Left lobe of liver (tissue), 2 donors: ENCODE data around the gene PEPD. TPM values are rescaled to one million over a fixed set of nuclear protein-coding genes. Genes with fewer than 3 reads are reported as not detected.
A peak's percentile ranks its signal among the peaks of the same experiment; 100 is the strongest.

Source experiments
- ATAC-seq: fragments of 200-7000 bp; cut with Tn5 transposase; one replicate; pipeline ENCODE4 v1.9.1; 2020; ENCODE audit warnings: mild to moderate bottlenecking, moderate library complexity
- DNase-seq: peaks from one replicate; pipeline ENCODE4 v3.0.0-alpha.2; 2020; ENCODE audit warnings: low spot score
- total RNA-seq: library from RNA; stranded (reverse); gene quantifications from one replicate; pipeline ENCODE4 v1.2.1, GENCODE V29; 2021
- donor health status: DM: no; HTN: no; CAD: no; lungs with moderate emphysema.
- donor health status: DM: no; HTN: yes; CAD: no.

Gene PEPD
- total RNA-seq, 1 donor from 2014 or later: 201 TPM

- DNase-seq (peak; percentile 33), ATAC-seq (no peak)
Measured at GRCh38 chr19:33429891-33430673, 91.5 kb downstream of the PEPD start.

- DNase-seq: peak; percentile 37
- no peak for ATAC-seq
Measured at GRCh38 chr19:33428627-33429125, 92.9 kb downstream of the PEPD start.

GRCh38 chr19:33427801-33428626, 93.6 kb downstream of the PEPD start:
- ATAC-seq: no peak

GRCh38 chr19:33426621-33427361, 94.8 kb downstream of the PEPD start:
- no peak for DNase-seq
- no peak for ATAC-seq

More at GRCh38 chr19:33427801-33428626, 93.6 kb downstream of the PEPD start:
- DNase-seq: peak; percentile 40

GRCh38 chr19:33424181-33424580, 97.4 kb downstream of the PEPD start:
- DNase-seq (no peak), ATAC-seq (peak; percentile 12)

- DNase-seq: no peak
- no peak for ATAC-seq
Measured at GRCh38 chr19:33422369-33423180, 99.0 kb downstream of the PEPD start.

GRCh38 chr19:33421368-33421767, 100.2 kb downstream of the PEPD start:
- no peak for DNase-seq

GRCh38 chr19:33420821-33421220, 100.8 kb downstream of the PEPD start:
- DNase-seq: no peak
- no peak for ATAC-seq

More at GRCh38 chr19:33421368-33421767, 100.2 kb downstream of the PEPD start:
- no peak for ATAC-seq

GRCh38 chr19:33419788-33420130, 101.8 kb downstream of the PEPD start:
- ATAC-seq: no peak
- DNase-seq: no peak

GRCh38 chr19:33418871-33419787, 102.5 kb downstream of the PEPD start:
- no peak for ATAC-seq
- no peak for DNase-seq

GRCh38 chr19:33418461-33418860, 103.1 kb downstream of the PEPD start:
- ATAC-seq: no peak
- no peak for DNase-seq

- no peak for ATAC-seq
- no peak for DNase-seq
Measured at GRCh38 chr19:33417751-33418150, 103.8 kb downstream of the PEPD start.

GRCh38 chr19:33416307-33417215, 105.0 kb downstream of the PEPD start:
- peak; percentile 50 for ATAC-seq
- no peak for DNase-seq

- ATAC-seq (no peak), DNase-seq (no peak)
Measured at GRCh38 chr19:33414667-33415605, 106.7 kb downstream of the PEPD start.

GRCh38 chr19:33413868-33414666, 107.5 kb downstream of the PEPD start:
- ATAC-seq (no peak), DNase-seq (no peak)

- ATAC-seq (no peak), DNase-seq (no peak)
Measured at GRCh38 chr19:33413426-33413725, 108.2 kb downstream of the PEPD start.
